ENCODE results near the gene GAS6.

Gene GAS6

DNA sequence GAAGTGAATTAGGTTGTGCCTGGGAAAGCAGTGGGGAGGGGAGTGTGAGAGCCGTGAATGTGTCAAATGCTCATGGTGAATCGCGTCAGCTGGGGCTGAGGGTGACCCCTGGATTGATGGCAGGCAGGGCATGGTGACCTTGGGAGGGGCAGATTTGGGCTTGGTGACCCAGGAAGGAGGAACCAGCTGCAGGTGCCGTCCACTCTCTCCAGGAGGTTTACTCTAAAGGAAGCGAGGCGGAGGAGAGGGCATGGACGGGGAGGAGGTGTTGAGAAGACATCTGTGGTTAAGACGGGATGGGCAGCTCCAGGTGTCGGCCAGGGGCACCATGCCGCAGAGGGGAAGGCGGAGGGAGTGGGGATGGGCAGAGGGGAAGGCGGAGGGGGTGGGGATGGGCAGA lies 76.2 kb downstream of the GAS6 start:
- TF ChIP-seq CTCF (IDR thresholded peaks at IDR 0.05; ENCODE audit: extremely low read depth, insufficient read depth, missing control alignments) = no peak
- no peak for DNase-seq (ENCODE audit: low spot score)
- in situ Hi-C loops (cut with MboI; ENCODE audit: low pct_unique_long_range_greater_than_20kb, low sequenced_read_pairs, unreplicated experiment) = no loop called here

- DNase-seq (ENCODE audit: low spot score) = no peak
- in situ Hi-C loops (cut with MboI; ENCODE audit: low pct_unique_long_range_greater_than_20kb, low sequenced_read_pairs, unreplicated experiment) = no loop called here
- no peak for TF ChIP-seq CTCF (IDR thresholded peaks at IDR 0.05; ENCODE audit: extremely low read depth, insufficient read depth, missing control alignments)
Observed at GRCh38 chr13:113786262-113786841, 77.5 kb downstream of the GAS6 start.

GRCh38 chr13:113785051-113786010 lies 78.5 kb downstream of the GAS6 start:
- no peak for DNase-seq (ENCODE audit: low spot score)
- in situ Hi-C loops (cut with MboI; ENCODE audit: low pct_unique_long_range_greater_than_20kb, low sequenced_read_pairs, unreplicated experiment) = no loop called here
- TF ChIP-seq CTCF (IDR thresholded peaks at IDR 0.05; ENCODE audit: extremely low read depth, insufficient read depth, missing control alignments) = no peak

GRCh38 chr13:113784645-113785024 lies 79.2 kb downstream of the GAS6 start:
- in situ Hi-C loops (cut with MboI; ENCODE audit: low pct_unique_long_range_greater_than_20kb, low sequenced_read_pairs, unreplicated experiment) = no loop called here
- no peak for DNase-seq (ENCODE audit: low spot score)
- no peak for TF ChIP-seq CTCF (IDR thresholded peaks at IDR 0.05; ENCODE audit: extremely low read depth, insufficient read depth, missing control alignments)

DNA sequence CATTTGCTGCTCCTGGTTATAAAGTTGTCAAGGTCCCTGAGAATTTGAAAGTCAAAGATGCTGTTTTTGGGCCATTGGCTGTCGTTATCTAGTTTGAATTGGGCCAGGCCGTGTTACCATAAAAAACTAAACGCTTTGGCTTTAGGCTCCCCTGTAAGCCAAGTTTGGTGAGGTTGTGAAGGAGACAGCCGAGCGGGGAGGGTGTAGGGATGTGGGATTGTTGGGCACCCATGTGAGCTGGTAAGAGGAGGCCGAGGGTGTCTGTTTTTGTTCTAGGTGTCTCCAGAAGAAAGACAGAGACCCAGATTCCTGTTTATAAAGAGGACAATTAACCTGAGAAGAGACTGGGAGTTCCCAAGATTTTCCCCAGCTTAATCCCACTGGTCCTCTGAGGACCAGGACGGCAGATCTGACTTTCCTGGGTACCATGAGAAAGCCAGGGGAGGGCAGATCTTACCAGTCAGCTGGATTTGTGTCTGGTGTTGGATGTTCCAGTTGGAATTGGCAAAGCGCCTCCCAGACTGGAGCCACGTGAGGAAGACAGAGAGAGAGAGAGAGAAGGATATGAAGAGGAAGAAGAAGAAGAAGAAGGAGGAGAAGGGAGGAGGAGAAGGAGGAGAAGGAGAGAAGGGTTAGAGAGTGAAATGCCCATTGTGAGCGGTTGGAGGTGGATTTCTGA lies 79.8 kb downstream of the GAS6 start:
- in situ Hi-C loops (cut with MboI; ENCODE audit: low pct_unique_long_range_greater_than_20kb, low sequenced_read_pairs, unreplicated experiment) = no loop called here
- no peak for DNase-seq (ENCODE audit: low spot score)
- no peak for TF ChIP-seq CTCF (IDR thresholded peaks at IDR 0.05; ENCODE audit: extremely low read depth, insufficient read depth, missing control alignments)

DNA sequence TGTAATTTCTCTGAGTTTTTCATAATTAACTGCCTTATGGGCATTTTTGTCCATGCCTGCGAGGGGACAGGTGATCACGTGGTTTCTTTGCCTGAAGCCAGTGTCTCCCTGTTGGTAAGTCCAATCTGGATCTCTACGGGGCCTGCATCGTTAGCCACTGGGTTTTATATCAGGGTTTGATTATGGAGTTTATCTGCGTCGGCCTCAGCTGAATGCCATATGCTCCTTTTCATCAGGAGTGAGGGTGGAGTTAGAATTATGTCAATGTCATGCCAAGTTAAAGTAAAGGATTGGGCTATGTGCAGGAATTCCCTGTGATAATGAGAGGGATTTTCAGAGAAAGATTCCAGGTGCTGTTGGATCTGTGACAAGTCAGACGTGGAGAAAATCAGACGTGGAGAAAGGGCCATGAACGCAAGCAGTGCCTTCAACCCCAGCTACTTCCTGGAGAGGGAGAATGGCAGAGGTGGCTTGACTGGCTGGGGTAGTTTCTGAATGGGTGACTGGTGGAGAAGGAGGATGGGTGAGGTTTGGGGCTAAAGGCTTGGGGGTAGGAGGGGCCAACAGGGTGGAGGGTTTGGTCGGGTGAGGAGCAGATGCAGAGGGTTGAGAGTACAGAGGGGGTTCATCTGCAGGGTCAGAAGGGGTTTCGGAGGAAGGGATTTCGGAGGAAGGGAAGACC lies 80.5 kb downstream of the GAS6 start:
- in situ Hi-C loops (cut with MboI; ENCODE audit: low pct_unique_long_range_greater_than_20kb, low sequenced_read_pairs, unreplicated experiment) = no loop called here
- DNase-seq (ENCODE audit: low spot score) = no peak
- no peak for TF ChIP-seq CTCF (IDR thresholded peaks at IDR 0.05; ENCODE audit: extremely low read depth, insufficient read depth, missing control alignments)

All from GM13977 (cell line).